GM12874 (cell line): ENCODE measurements around the gene HK1.

Experiments used
- TF ChIP-seq, protein P1 (sequence below): IDR thresholded peaks from 2 replicates; pipeline ENCODE4 v1.5.1; 2011; ENCODE audit warnings: low read depth, mild to moderate bottlenecking, control low read depth, low read length, moderate library complexity; ENCODE audit not compliant: insufficient read depth

HK1 gene

DNA sequence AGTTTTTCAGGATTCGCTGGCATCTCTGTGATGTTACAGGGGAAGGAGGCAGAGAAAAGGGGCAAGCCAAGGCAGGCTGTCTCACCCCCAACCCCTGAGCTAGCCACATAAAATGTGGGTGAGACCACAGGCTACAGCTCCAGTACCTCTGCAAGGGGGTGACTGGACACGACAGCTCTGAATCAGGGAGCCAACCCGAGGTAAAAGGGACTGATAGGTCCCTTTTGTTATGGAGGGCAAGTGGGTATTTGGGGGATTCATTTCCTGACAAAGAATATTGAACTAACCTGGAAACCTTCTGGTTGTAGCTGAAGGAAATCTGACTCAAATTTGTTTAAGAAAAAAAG, 71.2 kb downstream of the HK1 start:
- TF ChIP-seq, protein P1, sequence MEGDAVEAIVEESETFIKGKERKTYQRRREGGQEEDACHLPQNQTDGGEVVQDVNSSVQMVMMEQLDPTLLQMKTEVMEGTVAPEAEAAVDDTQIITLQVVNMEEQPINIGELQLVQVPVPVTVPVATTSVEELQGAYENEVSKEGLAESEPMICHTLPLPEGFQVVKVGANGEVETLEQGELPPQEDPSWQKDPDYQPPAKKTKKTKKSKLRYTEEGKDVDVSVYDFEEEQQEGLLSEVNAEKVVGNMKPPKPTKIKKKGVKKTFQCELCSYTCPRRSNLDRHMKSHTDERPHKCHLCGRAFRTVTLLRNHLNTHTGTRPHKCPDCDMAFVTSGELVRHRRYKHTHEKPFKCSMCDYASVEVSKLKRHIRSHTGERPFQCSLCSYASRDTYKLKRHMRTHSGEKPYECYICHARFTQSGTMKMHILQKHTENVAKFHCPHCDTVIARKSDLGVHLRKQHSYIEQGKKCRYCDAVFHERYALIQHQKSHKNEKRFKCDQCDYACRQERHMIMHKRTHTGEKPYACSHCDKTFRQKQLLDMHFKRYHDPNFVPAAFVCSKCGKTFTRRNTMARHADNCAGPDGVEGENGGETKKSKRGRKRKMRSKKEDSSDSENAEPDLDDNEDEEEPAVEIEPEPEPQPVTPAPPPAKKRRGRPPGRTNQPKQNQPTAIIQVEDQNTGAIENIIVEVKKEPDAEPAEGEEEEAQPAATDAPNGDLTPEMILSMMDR: no peak

DNA sequence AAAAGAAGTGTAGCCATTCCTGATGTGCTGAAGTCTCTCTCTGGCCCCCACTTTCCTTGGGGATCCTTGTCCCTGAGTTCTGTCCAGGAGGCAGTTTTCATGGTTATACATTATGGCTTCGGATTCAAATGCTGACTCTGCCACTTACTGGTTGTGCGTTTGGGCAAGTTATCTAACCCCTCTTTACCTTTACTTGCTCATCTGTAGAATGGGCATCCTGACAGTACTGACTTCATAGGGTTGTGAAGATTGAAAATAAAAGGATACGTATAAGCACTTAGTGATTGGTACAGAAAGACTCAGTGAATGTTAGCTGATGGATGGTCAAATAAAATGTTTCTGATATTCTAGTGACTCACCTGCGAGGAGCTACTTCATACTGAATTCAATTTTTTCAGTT, 73.3 kb downstream of the HK1 start:
- TF ChIP-seq, protein P1: no peak

- TF ChIP-seq, protein P1: no peak
These were observed 74.4 kb downstream of the HK1 start for GRCh38 chr10:69352569-69353264.

- TF ChIP-seq, protein P1: no peak
These were observed 75.8 kb downstream of the HK1 start for GRCh38 chr10:69353977-69354635.

DNA sequence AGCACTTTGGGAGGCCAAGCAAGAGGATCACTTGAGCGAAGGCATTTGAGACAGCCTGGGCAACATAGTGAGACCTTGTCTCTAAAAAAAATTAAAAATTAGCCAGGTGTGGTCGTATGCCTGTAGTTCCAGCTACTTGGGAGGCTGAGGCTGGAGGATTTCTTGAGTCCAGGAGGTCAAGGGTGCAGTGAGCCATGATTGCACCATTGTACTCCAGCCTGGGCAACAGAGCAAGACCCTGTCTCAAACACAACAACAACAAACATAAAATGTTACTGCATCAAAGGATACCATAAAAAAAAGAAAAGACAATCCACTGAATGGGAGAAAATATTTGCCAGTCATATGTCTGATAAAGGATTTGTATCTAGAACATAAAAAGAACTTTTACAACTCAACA, 77.9 kb downstream of the HK1 start:
- TF ChIP-seq, protein P1: no peak

DNA sequence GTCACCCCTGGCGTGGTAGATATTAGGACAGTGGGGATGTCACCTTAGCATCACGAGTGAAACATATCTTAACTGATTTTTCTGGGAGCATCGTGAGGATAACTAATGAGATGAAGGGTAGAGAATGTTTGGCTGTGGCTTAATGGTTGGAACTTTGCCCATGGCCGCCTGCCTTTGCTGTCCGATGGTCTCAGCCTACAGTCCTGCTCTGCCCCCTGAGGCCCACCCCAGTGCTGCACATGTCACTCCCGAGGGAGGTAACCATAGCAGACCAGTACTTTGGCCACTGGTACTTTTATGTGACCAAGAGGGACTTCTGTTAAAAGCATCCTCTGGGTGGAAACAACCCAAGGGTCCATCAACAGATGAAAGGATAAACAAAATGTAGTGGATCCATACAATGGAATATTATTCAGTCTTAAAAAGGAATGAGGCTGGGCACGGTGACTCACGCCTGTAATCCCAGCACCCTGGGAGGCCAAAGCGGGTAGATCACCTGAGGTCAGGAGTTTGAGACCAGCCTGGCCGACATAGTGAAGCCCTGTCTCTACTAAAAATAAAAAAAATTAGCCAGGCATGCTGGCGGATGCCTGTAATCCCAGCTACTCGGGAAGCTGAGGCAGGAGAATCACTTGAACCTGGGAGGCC, 80.0 kb downstream of the HK1 start:
- TF ChIP-seq, protein P1: no peak

DNA sequence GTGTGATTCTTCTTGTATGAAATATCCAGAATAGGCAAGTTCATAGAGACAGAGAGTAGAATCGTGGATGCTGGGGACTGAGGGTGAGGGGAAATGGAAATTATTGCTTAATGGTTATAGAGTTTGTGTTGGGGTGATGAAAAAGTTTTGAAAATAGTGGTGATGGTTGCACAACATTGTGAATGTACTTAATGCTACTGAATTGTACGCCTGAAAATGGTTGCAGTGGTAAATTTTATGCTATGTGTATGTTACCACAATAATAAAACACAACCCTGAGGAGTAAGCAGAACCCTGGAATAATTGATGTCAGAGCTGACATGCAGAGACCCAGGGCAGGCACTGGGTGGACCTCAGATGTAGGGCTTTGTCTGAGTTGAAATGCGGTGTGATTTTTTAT, 80.9 kb downstream of the HK1 start:
- TF ChIP-seq, protein P1: no peak
